Prostate gland (tissue), 2 donors: ENCODE results near the gene ERMARD.

Source experiments
- POLR2A ChIP-seq: fragments of 450-650 bp; IDR thresholded peaks from one replicate; pipeline ENCODE4 v1.6.1; 2016; ENCODE audit warnings: antibody characterized with exemption, mild to moderate bottlenecking
- POLR2AphosphoS5 ChIP-seq: sonication (generic); formaldehyde crosslinking; IDR thresholded peaks from one replicate; pipeline ENCODE4 v1.6.1; 2017; ENCODE audit warnings: antibody characterized with exemption
- TF ChIP-seq, protein P1 (sequence below), 4 experiments: fragments of 200-600 bp in 2 of 4; fragments of 450-650 bp in 2 of 4; sonication (generic) in 2 of 4; IDR thresholded peaks; 1 replicate in 3 of 4; 2 replicates in 1 of 4; pipeline ENCODE4 v1.5.1; 2016 to 2019; ENCODE audit warnings: antibody characterized with exemption in 4 of 4, mild to moderate bottlenecking in 2 of 4, moderate library complexity in 2 of 4

DNA sequence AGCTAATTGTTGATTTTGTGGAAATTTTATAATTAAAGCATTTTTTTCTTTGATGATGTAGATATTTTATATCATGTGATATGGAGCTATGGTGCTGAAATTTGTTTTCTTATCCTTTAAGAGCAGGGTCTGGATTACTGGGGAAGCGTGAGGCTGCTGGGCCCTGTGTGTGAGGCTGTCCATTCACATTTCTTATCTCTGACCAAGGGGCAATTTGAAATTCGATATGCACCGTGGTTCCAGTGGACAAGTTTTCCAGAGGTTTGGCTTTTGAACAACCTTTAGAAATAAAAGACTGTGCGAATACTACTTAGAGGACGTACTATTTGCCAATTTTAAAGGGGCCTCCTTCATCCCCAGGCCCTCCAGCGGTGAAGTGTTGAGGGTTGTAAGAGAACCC lies 3.7 kb downstream of the ERMARD start:
- TF ChIP-seq, protein P1, sequence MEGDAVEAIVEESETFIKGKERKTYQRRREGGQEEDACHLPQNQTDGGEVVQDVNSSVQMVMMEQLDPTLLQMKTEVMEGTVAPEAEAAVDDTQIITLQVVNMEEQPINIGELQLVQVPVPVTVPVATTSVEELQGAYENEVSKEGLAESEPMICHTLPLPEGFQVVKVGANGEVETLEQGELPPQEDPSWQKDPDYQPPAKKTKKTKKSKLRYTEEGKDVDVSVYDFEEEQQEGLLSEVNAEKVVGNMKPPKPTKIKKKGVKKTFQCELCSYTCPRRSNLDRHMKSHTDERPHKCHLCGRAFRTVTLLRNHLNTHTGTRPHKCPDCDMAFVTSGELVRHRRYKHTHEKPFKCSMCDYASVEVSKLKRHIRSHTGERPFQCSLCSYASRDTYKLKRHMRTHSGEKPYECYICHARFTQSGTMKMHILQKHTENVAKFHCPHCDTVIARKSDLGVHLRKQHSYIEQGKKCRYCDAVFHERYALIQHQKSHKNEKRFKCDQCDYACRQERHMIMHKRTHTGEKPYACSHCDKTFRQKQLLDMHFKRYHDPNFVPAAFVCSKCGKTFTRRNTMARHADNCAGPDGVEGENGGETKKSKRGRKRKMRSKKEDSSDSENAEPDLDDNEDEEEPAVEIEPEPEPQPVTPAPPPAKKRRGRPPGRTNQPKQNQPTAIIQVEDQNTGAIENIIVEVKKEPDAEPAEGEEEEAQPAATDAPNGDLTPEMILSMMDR (IDR thresholded peaks at IDR 0.05), result no peak
- no peak for TF ChIP-seq POLR2AphosphoS5
- no peak for TF ChIP-seq POLR2A
